Upper lobe of left lung (tissue), 6 donors: Measurements from ENCODE around the gene DNAAF8. TPM values are rescaled to one million over a fixed set of nuclear protein-coding genes. Genes with fewer than 3 reads are reported as not detected.
A peak's percentile ranks its signal among the peaks of the same experiment; 100 is the strongest.

ENCODE experiments used
- ATAC-seq, 2 donors: fragments of 200-7000 bp; cut with Tn5 transposase; one replicate each; pipeline ENCODE4 v1.9.1; 2022; ENCODE audit warnings: mild to moderate bottlenecking in 2 of 2, moderate library complexity in 2 of 2; ENCODE audit not compliant: low FRiP score in 2 of 2
- DNase-seq, 2 donors: peaks; one replicate each; pipeline ENCODE4 v3.0.0-alpha.2; 2019 to 2020
- H3K27ac ChIP-seq, 4 donors: fragments of 200-600 bp; sonication (generic); one replicate each; pipeline ENCODE4 v1.5.1; 2016 to 2019
- H3K27me3 ChIP-seq, 4 donors: fragments of 200-600 bp; sonication (generic); one replicate each; pipeline ENCODE4 v1.5.1; 2017 to 2019
- H3K36me3 ChIP-seq, 4 donors: fragments of 200-600 bp; sonication (generic); one replicate each; pipeline ENCODE4 v1.5.1; 2016 to 2019
- H3K4me1 ChIP-seq, 4 donors: fragments of 200-600 bp; sonication (generic); one replicate each; pipeline ENCODE4 v1.5.1; 2018 to 2019
- H3K4me3 ChIP-seq, 4 donors: fragments of 200-600 bp; sonication (generic); one replicate each; pipeline ENCODE4 v1.5.1; 2017 to 2019; ENCODE audit warnings: mild to moderate bottlenecking in 2 of 4, moderate library complexity in 1 of 4
- H3K9me3 ChIP-seq, 4 donors: fragments of 200-600 bp; sonication (generic); one replicate each; pipeline ENCODE4 v1.5.1; 2018 to 2019
- CTCF ChIP-seq, 6 experiments: fragments of 450-650 bp in 4 of 6; fragments of 200-600 bp in 2 of 6; sonication (generic) in 2 of 6; IDR thresholded peaks; one replicate each; pipeline ENCODE4 v1.5.1; 2016 to 2019; ENCODE audit warnings: antibody characterized with exemption in 6 of 6
- EP300 ChIP-seq, 4 donors: sonication (generic); formaldehyde crosslinking; IDR thresholded peaks; one replicate each; pipeline ENCODE4 v1.5.1; 2017; ENCODE audit warnings: antibody characterized with exemption in 4 of 4, control low read depth in 2 of 4
- POLR2A ChIP-seq, 4 donors: fragments of 450-650 bp; IDR thresholded peaks; one replicate each; pipeline ENCODE4 v1.5.1; 2016 to 2017; ENCODE audit warnings: antibody characterized with exemption in 4 of 4, mild to moderate bottlenecking in 2 of 4
- POLR2AphosphoS5 ChIP-seq, 2 donors: sonication (generic); formaldehyde crosslinking; IDR thresholded peaks; one replicate each; pipeline ENCODE4 v1.5.1; 2017; ENCODE audit warnings: antibody characterized with exemption in 2 of 2
- WGBS, 2 donors: methylation state at CpG; one replicate each; pipeline ENCODE4 v1.1.5; 2017 to 2018; 5-methylcytosine and 5-hydroxymethylcytosine counted together
- total RNA-seq, 6 donors: library from RNA; depleted of rRNA in 4 of 6; stranded (reverse); fragments of >200 nt in 4 of 6; gene quantifications; one replicate each; pipeline versions ENCODE4 v1.1.0 to v1.2.1, GENCODE V29; 2016 to 2021
- donor health status: DM: no; HTN: no; CAD: no; lungs with moderate emphysema.
- donor health status: DM: no; HTN: yes; CAD: no; lungs with severe emphysema.

DNAAF8 gene
- total RNA-seq, 6 donors from 2014 or later, result 1.6 to 19.1 (median 4.3) TPM

- H3K27me3 ChIP-seq, result no peaks in the 10 kb centered on the region
- ATAC-seq (no peak), DNase-seq (no peak)
- no peaks in the 10 kb centered on the region for H3K4me1 ChIP-seq
- H3K9me3 ChIP-seq, result no peaks in the 10 kb centered on the region
- no peak overlapping the region for H3K27ac ChIP-seq
- 91 to 98% methylated on average over 6 of the region's 6 CpGs for WGBS, 2 donors
- peaks cover 28 to 98% (median 79%) of the 10 kb centered on the region in 4 donors for H3K36me3 ChIP-seq
- H3K4me3 ChIP-seq, result no peak overlapping the region
- no peak for TF ChIP-seq POLR2AphosphoS5 (IDR thresholded peaks at IDR 0.05)
- TF ChIP-seq POLR2A (IDR thresholded peaks at IDR 0.05), result no peak
- TF ChIP-seq EP300 (IDR thresholded peaks at IDR 0.05), result no peak
- TF ChIP-seq CTCF (IDR thresholded peaks at IDR 0.05), result no peak
Observed at GRCh38 chr16:4755687-4756086, 21.4 kb downstream of the DNAAF8 start.

- 98% methylated on average over 7 to 16 of the region's 23 CpGs for WGBS, 2 donors
- Histone ChIP-seq H3K9me3 (no peaks in the 10 kb centered on the region), H3K4me3 (no peak overlapping the region), H3K27me3 (no peaks in the 10 kb centered on the region), H3K4me1 (peaks cover 3 to 7% (median 6%) of the 10 kb centered on the region in 4 donors), H3K27ac (no peak overlapping the region), H3K36me3 (peaks cover 18 to 95% (median 75%) of the 10 kb centered on the region in 4 donors)
- peak in 1 of 2 donors; percentile 68 for DNase-seq
- no peak for ATAC-seq
- TF ChIP-seq POLR2AphosphoS5 (IDR thresholded peaks at IDR 0.05), result no peak
- TF ChIP-seq CTCF (IDR thresholded peaks at IDR 0.05), result no peak
- TF ChIP-seq POLR2A (IDR thresholded peaks at IDR 0.05), result no peak
- TF ChIP-seq EP300 (IDR thresholded peaks at IDR 0.05), result no peak
Observed at GRCh38 chr16:4760221-4760910, 26.0 kb downstream of the DNAAF8 start.

- peaks cover 14 to 19% (median 18%) of the 10 kb centered on the region in 4 donors for H3K4me1 ChIP-seq
- no peaks in the 10 kb centered on the region for H3K9me3 ChIP-seq
- peaks cover 18 to 79% (median 64%) of the 10 kb centered on the region in 4 donors for H3K36me3 ChIP-seq
- DNase-seq (peak in 1 of 2 donors; percentile 70), ATAC-seq (no peak)
- no peak overlapping the region for H3K27ac ChIP-seq
- no peaks in the 10 kb centered on the region for H3K27me3 ChIP-seq
- WGBS, 2 donors, result 94 to 97% methylated on average over 4 to 6 of the region's 9 CpGs
- no peak for TF ChIP-seq POLR2A (IDR thresholded peaks at IDR 0.05)
- TF ChIP-seq CTCF (IDR thresholded peaks at IDR 0.05), result no peak
- TF ChIP-seq EP300 (IDR thresholded peaks at IDR 0.05), result no peak
- no peak for TF ChIP-seq POLR2AphosphoS5 (IDR thresholded peaks at IDR 0.05)
- H3K4me3 ChIP-seq, result no peak overlapping the region
Observed at GRCh38 chr16:4762205-4762604, 27.9 kb downstream of the DNAAF8 start.

- TF ChIP-seq CTCF (IDR thresholded peaks at IDR 0.05) (no peak), POLR2A (IDR thresholded peaks at IDR 0.05) (no peak), EP300 (IDR thresholded peaks at IDR 0.05) (no peak), POLR2AphosphoS5 (IDR thresholded peaks at IDR 0.05) (no peak)
- DNase-seq (no peak), ATAC-seq (no peak)
- Histone ChIP-seq H3K4me3 (no peak overlapping the region), H3K36me3 (peaks cover 18 to 64% (median 52%) of the 10 kb centered on the region in 4 donors), H3K27ac (no peak overlapping the region), H3K9me3 (no peaks in the 10 kb centered on the region), H3K27me3 (no peaks in the 10 kb centered on the region), H3K4me1 (peaks cover 23 to 33% (median 27%) of the 10 kb centered on the region in 4 donors)
- WGBS, 2 donors, result 88 to 96% methylated on average over 6 to 7 of the region's 7 CpGs
Observed at GRCh38 chr16:4763791-4764190, 29.5 kb downstream of the DNAAF8 start.
